Naive thymus-derived CD8-positive, alpha-beta T cell (primary cell): Measurements from ENCODE around the gene PARD3B. TPM values are rescaled to one million over a fixed set of nuclear protein-coding genes. Genes with fewer than 3 reads are reported as not detected.

Experiments used
- ATAC-seq, 2 donors: fragments of 150-1000 bp; cut with Tn5 transposase in 1 of 2; sonication (Bioruptor Pico), chemical (Tn5 transposase) in 1 of 2; 1 replicate in 1 of 2; 2 replicates in 1 of 2; pipeline ENCODE4 v1.10.0; 2021; ENCODE audit warnings: mild to moderate bottlenecking in 2 of 2, moderate library complexity in 2 of 2
- POLR2A ChIA-PET: fragments of 350-600 bp; sonication (Branson Sonifier 250); formaldehyde crosslinking; loops from one replicate; lab custom pipeline; 2021; ENCODE audit warnings: antibody characterized with exemption; lab: Charles Lee
- DNase-seq, 10 donors: peaks; one replicate each; pipeline versions ENCODE4 v3.0.0 to v3.0.0-alpha.2; 2020 to 2022
- H3K27ac Mint-ChIP-seq, 10 donors: one replicate each; pipeline ENCODE4 v1.8.0; 2020 to 2022; ENCODE audit warnings: mild to moderate bottlenecking in 10 of 10, mixed read lengths in 10 of 10, moderate library complexity in 4 of 10, inconsistent platforms in 1 of 10
- H3K27me3 Mint-ChIP-seq, 5 donors: one replicate each; pipeline ENCODE4 v1.8.0; 2021 to 2022; ENCODE audit warnings: mixed read lengths in 5 of 5
- H3K36me3 Mint-ChIP-seq, 3 donors: one replicate each; pipeline ENCODE4 v1.8.0; 2020 to 2022; ENCODE audit warnings: mixed read lengths in 3 of 3, mild to moderate bottlenecking in 2 of 3, inconsistent platforms in 1 of 3
- H3K4me1 Mint-ChIP-seq, 4 donors: one replicate each; pipeline ENCODE4 v1.8.0; 2021 to 2022; ENCODE audit warnings: mixed read lengths in 4 of 4
- H3K4me3 Mint-ChIP-seq, 10 donors: one replicate each; pipeline ENCODE4 v1.8.0; 2020 to 2022; ENCODE audit warnings: mild to moderate bottlenecking in 10 of 10, mixed read lengths in 10 of 10, moderate library complexity in 6 of 10, inconsistent platforms in 1 of 10
- H3K9me3 Mint-ChIP-seq, 9 donors: one replicate each; pipeline ENCODE4 v1.8.0; 2020 to 2022; ENCODE audit warnings: mixed read lengths in 9 of 9, mild to moderate bottlenecking in 3 of 9, inconsistent platforms in 1 of 9, moderate library complexity in 1 of 9
- polyA plus RNA-seq, 3 donors: library from polyadenylated mRNA; unstranded; fragments of 300-500 nt; fragmentation: Illumina TruSeq; gene quantifications; one replicate each; pipeline ENCODE4 v1.2.3, GENCODE V29; 2021
- total RNA-seq, 8 experiments: library from RNA in 2 of 8; stranded (reverse) in 2 of 8; gene quantifications; one replicate each; pipeline ENCODE4 v1.2.3 and lab custom pipeline; 2021 to 2026

PARD3B gene
- total and polyA plus RNA-seq, 5 experiments from 2014 or later = 0.22 to 3.8 (median 1.3) TPM; not detected in 1

DNA sequence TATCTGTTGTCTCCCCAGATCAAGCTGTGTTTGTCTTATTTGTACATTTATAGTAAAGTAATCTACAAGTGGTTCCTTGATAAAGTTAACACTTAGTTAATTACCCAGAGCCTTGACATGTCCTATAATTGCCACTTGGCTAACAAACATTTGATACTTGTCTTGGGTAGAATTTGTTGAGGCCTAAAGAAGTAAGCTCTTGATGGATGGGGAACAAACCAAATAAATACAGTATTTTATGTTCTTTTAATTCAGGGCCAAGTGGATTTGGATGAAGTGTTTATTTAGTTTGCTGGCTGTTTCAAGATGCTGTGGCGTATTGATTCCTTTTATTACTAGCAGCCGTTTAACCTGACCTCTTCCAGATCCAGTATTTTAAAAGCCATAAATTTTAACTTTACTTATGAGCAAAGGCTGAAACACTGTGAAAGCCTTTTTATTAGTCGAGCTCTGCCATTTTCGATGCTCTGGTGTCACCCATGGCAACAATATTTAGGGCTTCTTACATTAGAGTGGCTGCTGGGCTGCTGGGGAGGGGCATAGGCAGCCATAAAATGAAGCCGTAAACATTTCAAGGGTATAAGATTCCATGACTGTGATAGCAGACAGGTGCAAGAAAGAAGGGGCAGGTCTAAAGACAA is 735.4 kb downstream of the PARD3B start:
- H3K9me3 Mint-ChIP-seq = peaks cover 0 to 9% (median 0%) of the 10 kb centered on the region in 9 donors
- peaks cover 0 to 1% (median 0%) of the 10 kb centered on the region in 4 donors for H3K4me1 Mint-ChIP-seq
- POLR2A ChIA-PET = no interaction called here
- peaks cover 0 to 9% (median 0%) of the 10 kb centered on the region in 5 donors for H3K27me3 Mint-ChIP-seq
- H3K36me3 Mint-ChIP-seq = peaks cover 0 to 6% (median 0%) of the 10 kb centered on the region in 3 donors
- no peak overlapping the region for H3K4me3 Mint-ChIP-seq
- no peak overlapping the region for H3K27ac Mint-ChIP-seq
- ATAC-seq = no peak
- no peak for DNase-seq

GRCh38 chr2:205283736-205284270 is 738.5 kb downstream of the PARD3B start:
- H3K27me3 Mint-ChIP-seq = peaks cover 0 to 2% (median 0%) of the 10 kb centered on the region in 5 donors
- peaks cover 0 to 2% (median 0%) of the 10 kb centered on the region in 9 donors for H3K9me3 Mint-ChIP-seq
- H3K27ac Mint-ChIP-seq = peak overlapping the region in 1 of 10 donors; percentile 17
- H3K4me1 Mint-ChIP-seq = peaks cover 0 to 1% (median 0%) of the 10 kb centered on the region in 4 donors
- DNase-seq (no peak), ATAC-seq (no peak)
- H3K4me3 Mint-ChIP-seq = no peak overlapping the region
- H3K36me3 Mint-ChIP-seq = no peaks in the 10 kb centered on the region
- POLR2A ChIA-PET = no interaction called here

GRCh38 chr2:205284334-205284733 is 739.1 kb downstream of the PARD3B start:
- Mint-ChIP-seq H3K27me3 (no peaks in the 10 kb centered on the region), H3K9me3 (peaks cover 0 to 2% (median 0%) of the 10 kb centered on the region in 9 donors), H3K4me3 (no peak overlapping the region), H3K4me1 (peaks cover 0 to 1% (median 0%) of the 10 kb centered on the region in 4 donors), H3K27ac (no peak overlapping the region), H3K36me3 (no peaks in the 10 kb centered on the region)
- POLR2A ChIA-PET = no interaction called here
- DNase-seq = no peak
- no peak for ATAC-seq

GRCh38 chr2:205287316-205287715 is 742.0 kb downstream of the PARD3B start:
- H3K36me3 Mint-ChIP-seq = peaks cover 0 to 7% (median 7%) of the 10 kb centered on the region in 3 donors
- no peak overlapping the region for H3K4me3 Mint-ChIP-seq
- peaks cover 0 to 1% (median 0%) of the 10 kb centered on the region in 4 donors for H3K4me1 Mint-ChIP-seq
- DNase-seq = no peak
- no peak overlapping the region for H3K27ac Mint-ChIP-seq
- peaks cover 0 to 8% (median 0%) of the 10 kb centered on the region in 9 donors for H3K9me3 Mint-ChIP-seq
- no peak for ATAC-seq
- no peaks in the 10 kb centered on the region for H3K27me3 Mint-ChIP-seq
- POLR2A ChIA-PET = no interaction called here

- no peaks in the 10 kb centered on the region for H3K27me3 Mint-ChIP-seq
Observed at GRCh38 chr2:205288686-205289085, 743.4 kb downstream of the PARD3B start.

GRCh38 chr2:205290299-205290698 is 745.0 kb downstream of the PARD3B start:
- ATAC-seq (no peak), DNase-seq (no peak)
- H3K4me1 Mint-ChIP-seq = no peaks in the 10 kb centered on the region
- H3K36me3 Mint-ChIP-seq = peaks cover 0 to 7% (median 7%) of the 10 kb centered on the region in 3 donors
- no peak overlapping the region for H3K4me3 Mint-ChIP-seq
- H3K27ac Mint-ChIP-seq = no peak overlapping the region
- no peaks in the 10 kb centered on the region for H3K27me3 Mint-ChIP-seq
- peaks cover 0 to 13% (median 0%) of the 10 kb centered on the region in 9 donors for H3K9me3 Mint-ChIP-seq
- POLR2A ChIA-PET = no interaction called here

More at GRCh38 chr2:205288686-205289085, 743.4 kb downstream of the PARD3B start:
- Mint-ChIP-seq H3K4me3 (no peak overlapping the region), H3K27ac (no peak overlapping the region), H3K4me1 (no peaks in the 10 kb centered on the region), H3K9me3 (peaks cover 0 to 13% (median 0%) of the 10 kb centered on the region in 9 donors), H3K36me3 (peaks cover 0 to 7% (median 7%) of the 10 kb centered on the region in 3 donors)
- ATAC-seq (no peak), DNase-seq (no peak)
- POLR2A ChIA-PET = no interaction called here

DNA sequence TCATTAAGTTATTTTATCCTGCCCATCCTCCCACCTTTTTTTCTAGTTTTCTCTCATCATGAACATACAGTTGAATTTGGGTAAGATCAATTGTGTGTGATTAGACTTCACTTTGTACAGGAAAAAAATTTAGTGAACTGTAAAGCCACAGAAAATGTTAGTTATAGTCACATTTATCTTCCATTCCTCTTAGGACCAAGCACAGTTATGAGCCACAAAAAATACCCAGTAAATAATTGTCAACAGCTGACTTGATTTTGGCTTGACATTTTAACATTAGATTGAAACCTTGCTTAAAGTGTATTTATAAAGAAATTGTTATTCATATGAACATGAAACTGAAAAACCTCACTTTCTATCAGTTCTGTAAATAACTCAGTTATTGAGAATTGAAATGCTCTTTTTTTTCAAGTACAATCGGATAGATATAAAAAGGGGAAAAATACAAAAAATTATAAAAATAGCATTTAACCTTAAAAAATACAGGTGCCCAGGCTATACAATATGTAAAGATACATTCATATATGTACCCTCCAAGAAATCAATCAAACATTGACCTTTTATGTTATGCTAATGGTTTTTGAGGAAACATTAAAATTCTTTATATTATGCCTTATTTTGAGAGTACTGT is 747.5 kb downstream of the PARD3B start:
- Mint-ChIP-seq H3K4me3 (no peak overlapping the region), H3K27ac (no peak overlapping the region)
- ATAC-seq = no peak

GRCh38 chr2:205293559-205293958 is 748.3 kb downstream of the PARD3B start:
- POLR2A ChIA-PET = no interaction called here
- Mint-ChIP-seq H3K27ac (peak overlapping the region in 1 of 10 donors; percentile 27), H3K27me3 (no peaks in the 10 kb centered on the region), H3K4me3 (no peak overlapping the region), H3K4me1 (no peaks in the 10 kb centered on the region), H3K9me3 (peaks cover 0 to 13% (median 0%) of the 10 kb centered on the region in 9 donors), H3K36me3 (peaks cover 0 to 7% (median 7%) of the 10 kb centered on the region in 3 donors)
- DNase-seq = no peak
- ATAC-seq = no peak

More for the DNA sequence above, 747.5 kb downstream of the PARD3B start:
- no peak for DNase-seq
- peaks cover 0 to 7% (median 7%) of the 10 kb centered on the region in 3 donors for H3K36me3 Mint-ChIP-seq
- H3K4me1 Mint-ChIP-seq = no peaks in the 10 kb centered on the region
- no peaks in the 10 kb centered on the region for H3K27me3 Mint-ChIP-seq
- POLR2A ChIA-PET = no interaction called here
- peaks cover 0 to 13% (median 0%) of the 10 kb centered on the region in 9 donors for H3K9me3 Mint-ChIP-seq

DNA sequence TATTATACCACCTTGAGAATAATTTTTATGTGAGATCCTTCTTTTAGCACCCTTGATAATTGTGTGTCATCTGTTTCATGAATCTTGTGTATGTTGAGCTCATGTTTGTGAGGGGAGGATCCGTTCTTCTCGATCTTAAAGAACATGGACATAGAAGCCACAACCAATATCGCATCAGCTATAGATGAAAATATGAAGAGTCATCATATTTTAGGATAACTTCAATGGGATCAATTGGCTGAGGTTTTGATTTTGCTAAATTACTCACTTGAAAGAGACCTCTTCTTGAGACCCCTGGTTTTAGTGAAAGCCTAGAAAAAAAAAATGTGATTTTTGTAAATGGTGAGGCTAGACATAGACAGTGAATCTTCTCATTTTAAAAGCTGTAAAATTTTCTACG is 751.7 kb downstream of the PARD3B start:
- Mint-ChIP-seq H3K4me3 (no peak overlapping the region), H3K4me1 (no peaks in the 10 kb centered on the region), H3K27me3 (peaks cover 0 to 1% (median 0%) of the 10 kb centered on the region in 5 donors), H3K9me3 (peaks cover 0 to 5% (median 0%) of the 10 kb centered on the region in 9 donors), H3K27ac (no peak overlapping the region), H3K36me3 (no peaks in the 10 kb centered on the region)
- POLR2A ChIA-PET = no interaction called here
- no peak for DNase-seq
- no peak for ATAC-seq

- no peaks in the 10 kb centered on the region for H3K36me3 Mint-ChIP-seq
- POLR2A ChIA-PET = interaction anchor here (0.7 kb wide), 1 partner anchor 18 kb away, joined by 3 read pairs; no protein-coding TSS in a partner anchor
- ATAC-seq (no peak), DNase-seq (no peak)
- no peaks in the 10 kb centered on the region for H3K4me1 Mint-ChIP-seq
- peaks cover 0 to 1% (median 0%) of the 10 kb centered on the region in 5 donors for H3K27me3 Mint-ChIP-seq
- no peak overlapping the region for H3K27ac Mint-ChIP-seq
- peaks cover 0 to 5% (median 0%) of the 10 kb centered on the region in 9 donors for H3K9me3 Mint-ChIP-seq
- no peak overlapping the region for H3K4me3 Mint-ChIP-seq
Observed at GRCh38 chr2:205297368-205297767, 752.1 kb downstream of the PARD3B start.

- POLR2A ChIA-PET = interaction anchor here (0.7 kb wide), 1 partner anchor 19 kb away, joined by 3 read pairs; no protein-coding TSS in a partner anchor
- DNase-seq (no peak), ATAC-seq (no peak)
- no peak overlapping the region for H3K4me3 Mint-ChIP-seq
- H3K36me3 Mint-ChIP-seq = no peaks in the 10 kb centered on the region
- no peak overlapping the region for H3K27ac Mint-ChIP-seq
- peaks cover 0 to 5% (median 0%) of the 10 kb centered on the region in 9 donors for H3K9me3 Mint-ChIP-seq
- no peaks in the 10 kb centered on the region for H3K4me1 Mint-ChIP-seq
- peaks cover 0 to 1% (median 0%) of the 10 kb centered on the region in 5 donors for H3K27me3 Mint-ChIP-seq
Observed at GRCh38 chr2:205297846-205298245, 752.6 kb downstream of the PARD3B start.

DNA sequence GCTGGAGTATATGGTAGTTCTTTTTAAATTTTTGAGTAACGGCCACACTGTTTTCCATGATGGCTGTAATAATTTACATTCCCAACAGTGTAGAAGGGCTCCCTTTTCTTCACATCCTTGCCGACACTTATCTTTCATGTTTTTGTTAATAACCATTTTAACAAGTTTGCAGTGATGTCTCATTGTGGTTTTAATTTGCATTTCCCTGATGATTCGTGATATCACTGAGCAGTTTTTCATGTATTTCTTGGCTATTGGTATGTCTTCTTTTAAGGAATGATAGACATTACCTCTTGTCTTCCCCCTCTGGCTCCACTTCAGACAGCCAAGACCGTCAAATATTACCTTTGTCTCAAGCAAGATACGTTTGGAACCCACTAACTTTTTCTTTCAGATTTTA is 765.9 kb downstream of the PARD3B start:
- no peaks in the 10 kb centered on the region for H3K27me3 Mint-ChIP-seq
- no peak overlapping the region for H3K4me3 Mint-ChIP-seq
- H3K9me3 Mint-ChIP-seq = peaks cover 0 to 4% (median 0%) of the 10 kb centered on the region in 9 donors
- no peak overlapping the region for H3K27ac Mint-ChIP-seq
- no peak for ATAC-seq
- H3K4me1 Mint-ChIP-seq = peaks cover 0 to 2% (median 0%) of the 10 kb centered on the region in 4 donors
- POLR2A ChIA-PET = no interaction called here
- peaks cover 0 to 4% (median 0%) of the 10 kb centered on the region in 3 donors for H3K36me3 Mint-ChIP-seq
- DNase-seq = no peak

GRCh38 chr2:205321231-205321630 is 776.0 kb downstream of the PARD3B start:
- Mint-ChIP-seq H3K36me3 (peaks cover 0 to 3% (median 0%) of the 10 kb centered on the region in 3 donors), H3K4me1 (peaks cover 0 to 2% (median 0%) of the 10 kb centered on the region in 4 donors), H3K27me3 (peaks cover 0 to 3% (median 0%) of the 10 kb centered on the region in 5 donors), H3K27ac (no peak overlapping the region), H3K4me3 (no peak overlapping the region), H3K9me3 (peaks cover 0 to 14% (median 2%) of the 10 kb centered on the region in 9 donors)
- POLR2A ChIA-PET = no interaction called here
- ATAC-seq (no peak), DNase-seq (no peak)
